K562 (cell line): ENCODE measurements around the gene PAH. TPM values are rescaled to one million over a fixed set of nuclear protein-coding genes. Genes with fewer than 3 reads are reported as not detected.

ENCODE experiments used
- ATAC-seq: fragments of 200-7000 bp; cut with Tn5 transposase; 3 replicates; pipeline ENCODE4 v1.9.1; 2020; ENCODE audit warnings: moderate library complexity
- BruUV-seq: library from RNA; stranded (reverse); fragments of 400-500 nt; replicated peaks from 2 replicates; lab custom pipeline; 2021; lab: Mats Ljungman, UMichigan
- CTCF ChIA-PET: fragments of 300-600 bp; formaldehyde crosslinking; extraction: SDS; loops from one replicate; lab custom pipeline; 2021; ENCODE audit warnings: low intra/inter-chr PET ratio; lab: Yijun Ruan, JAX
- POLR2A ChIA-PET: fragments of 300-600, 350-650 bp; sonication (Branson Sonifier 250); formaldehyde crosslinking; extraction: SDS; loops from one replicate; lab custom pipeline; 2021; ENCODE audit warnings: antibody characterized with exemption, inconsistent platforms; lab: Yijun Ruan, JAX
- DNase-seq, 4 experiments: peaks; one replicate each; pipeline versions ENCODE4 v3.0.0 to v3.0.0-alpha.2; 2011 to 2018; ENCODE audit warnings: low spot score in 3 of 4, mixed read lengths in 3 of 4; ENCODE audit errors: extremely low read depth in 1 of 4
- FAIRE-seq: peaks from 2 replicates; lab custom pipeline; 2011; peaks lifted over from hg19 to GRCh38; lab: Jason Lieb, UNC
- H2AFZ ChIP-seq: 2 replicates; pipeline ENCODE4 v1.6.0; 2011; ENCODE audit warnings: low read depth, low read length, control low read depth, inconsistent platforms
- H3K27ac ChIP-seq: fragments of 200-600 bp; 3 replicates; pipeline ENCODE4 v1.8.0; 2011; ENCODE audit warnings: low read depth, mild to moderate bottlenecking, control low read depth, inconsistent platforms, low read length, moderate library complexity, mixed read lengths; ENCODE audit errors: extremely low read depth
- H3K27me3 ChIP-seq, 2 experiments: fragments of 300-600 bp in 1 of 2; 2 replicates in 1 of 2; 3 replicates in 1 of 2; pipeline versions ENCODE4 v1.6.0 to v1.8.0; 2011; ENCODE audit warnings: inconsistent platforms in 2 of 2, low read length in 2 of 2, mild to moderate bottlenecking in 1 of 2, mixed read lengths in 1 of 2, moderate library complexity in 1 of 2; ENCODE audit not compliant: control insufficient read depth in 2 of 2, insufficient read depth in 2 of 2
- H3K36me3 ChIP-seq: fragments of 300-600 bp; 3 replicates; pipeline ENCODE4 v1.8.0; 2011; ENCODE audit warnings: mild to moderate bottlenecking, low read length, inconsistent platforms; ENCODE audit not compliant: control insufficient read depth, insufficient read depth
- H3K4me1 ChIP-seq, 2 experiments: fragments of 200-600 bp in 1 of 2; replicated peaks in 1 of 2; 2 replicates in 1 of 2; 3 replicates in 1 of 2; pipeline versions ENCODE4 v1.5.1 to v1.8.0; 2011; ENCODE audit warnings: inconsistent platforms in 2 of 2, low read length in 2 of 2, mild to moderate bottlenecking in 1 of 2, mixed read lengths in 1 of 2, moderate library complexity in 1 of 2; ENCODE audit not compliant: control insufficient read depth in 2 of 2, insufficient read depth in 2 of 2
- H3K4me2 ChIP-seq: 2 replicates; pipeline ENCODE4 v1.6.1; 2011; ENCODE audit warnings: low read length, control low read depth, inconsistent platforms, mixed read lengths; ENCODE audit not compliant: insufficient read depth
- H3K4me3 ChIP-seq: fragments of 200-600 bp; sonication (generic), shearing (Covaris generic); 2 replicates; pipeline ENCODE4 v1.5.1; 2016; ENCODE audit warnings: control low read depth, inconsistent platforms
- H3K79me2 ChIP-seq: fragments of 200-600 bp; 3 replicates; pipeline ENCODE4 v1.8.0; 2011; ENCODE audit warnings: low read length, inconsistent platforms; ENCODE audit not compliant: control insufficient read depth, insufficient read depth
- H3K9ac ChIP-seq, 2 experiments: 2 replicates each; pipeline versions ENCODE4 v1.6.0 to v1.6.1; 2011; ENCODE audit warnings: low read depth in 2 of 2, low read length in 2 of 2, control low read depth in 1 of 2, inconsistent platforms in 1 of 2, mild to moderate bottlenecking in 1 of 2, mixed read lengths in 1 of 2; ENCODE audit not compliant: insufficient read depth in 1 of 2
- H3K9me1 ChIP-seq: one replicate; pipeline ENCODE4 v1.6.0; 2011; ENCODE audit warnings: inconsistent platforms, mild to moderate bottlenecking, low read length, moderate library complexity; ENCODE audit not compliant: control insufficient read depth, insufficient read depth
- H3K9me3 ChIP-seq: replicated peaks from 2 replicates; pipeline ENCODE4 v1.5.1; 2011; ENCODE audit warnings: low read depth, low read length, inconsistent platforms; ENCODE audit not compliant: control insufficient read depth, insufficient read depth
- H4K20me1 ChIP-seq: replicated peaks from 2 replicates; pipeline ENCODE4 v1.6.1; 2011; ENCODE audit warnings: low read length, inconsistent platforms, mixed read lengths; ENCODE audit not compliant: control insufficient read depth, insufficient read depth
- EGR1 ChIP-seq: fragments of 450-650 bp; conservative IDR thresholded peaks from 2 replicates; pipeline ENCODE4 v1.6.1; 2017; ENCODE audit warnings: mild to moderate bottlenecking
- HDAC2 ChIP-seq: fragments of 450-650 bp; IDR thresholded peaks from 2 replicates; pipeline ENCODE4 v1.6.1; 2016; ENCODE audit warnings: mild to moderate bottlenecking
- MAFG ChIP-seq: fragments of 450-650 bp; conservative IDR thresholded peaks from 2 replicates; pipeline ENCODE4 v1.6.1; 2016; ENCODE audit warnings: missing genetic modification characterization, missing compliant biosample characterization
- NFE2L1 ChIP-seq: fragments of 450-650 bp; IDR thresholded peaks from 2 replicates; pipeline ENCODE4 v1.6.1; 2016; ENCODE audit warnings: missing genetic modification characterization, low read depth, mild to moderate bottlenecking, missing compliant biosample characterization, moderate library complexity, borderline replicate concordance
- POLR2B ChIP-seq: fragments of 450-650 bp; IDR thresholded peaks from 2 replicates; pipeline ENCODE4 v1.6.1; 2018; ENCODE audit warnings: low read depth; ENCODE audit not compliant: partially characterized antibody
- RBM25 ChIP-seq: fragments of 200-400 bp; formaldehyde crosslinking; IDR thresholded peaks from 2 replicates; pipeline ENCODE4 v1.6.1; 2018; ENCODE audit warnings: low read length, low read depth, moderate library complexity; ENCODE audit not compliant: severe bottlenecking
- RBM34 ChIP-seq: fragments of 200-400 bp; formaldehyde crosslinking; IDR thresholded peaks from 2 replicates; pipeline ENCODE4 v1.6.1; 2018; ENCODE audit warnings: low read length, borderline replicate concordance; ENCODE audit not compliant: insufficient read depth
- XRCC3 ChIP-seq: fragments of 450-650 bp; IDR thresholded peaks from 2 replicates; pipeline ENCODE4 v1.6.1; 2017; ENCODE audit warnings: mild to moderate bottlenecking, moderate library complexity
- WGBS: fragments of 100-300 bp; shearing (Covaris generic); methylation state at CpG from one replicate; pipeline ENCODE4 v1.1.6; 2016; ENCODE audit warnings: low coverage, mixed read lengths; ENCODE audit not compliant: insufficient coverage; ENCODE audit errors: missing lambda C conversion rate; 5-methylcytosine and 5-hydroxymethylcytosine counted together
- in situ Hi-C: fragments of 300-500 bp; cut with MboI; formaldehyde crosslinking; loops from 4 replicates; pipeline ENCODE4 v1.15.0; 2018; ENCODE audit warnings: inconsistent platforms, mixed read lengths
- intact Hi-C: fragments of 100-400 bp; cut with micrococcal nuclease; formaldehyde crosslinking; loops from 2 replicates; pipeline ENCODE4 v1.14.2; 2022
- polyA plus RNA-seq, 8 experiments: library from polyadenylated mRNA; depleted of rRNA in 4 of 8; stranded (reverse) in 5 of 8; unstranded in 3 of 8; fragments of >200 nt; fragmentation: Nextera tagmentation in 2 of 8; fragmentation: Illumina TruSeq in 1 of 8; extraction: Ambion mirVana in 2 of 8; extraction: Trizol in 1 of 8; gene quantifications; 2 replicates each; pipeline versions ENCODE4 v1.2.1 to v1.2.3, GENCODE V29; 2011 to 2014; ENCODE audit warnings: inconsistent platforms in 1 of 8, missing spikeins in 1 of 8
- total RNA-seq, 7 experiments: library from RNA; depleted of rRNA in 6 of 7; stranded (reverse); fragments of >200 nt in 6 of 7; fragmentation: Illumina TruSeq in 2 of 7; extraction: Trizol in 2 of 7; gene quantifications; 2 replicates each; pipeline versions ENCODE4 v1.2.1 to v1.2.3, GENCODE V29; 2011 to 2021; ENCODE audit warnings: low replicate concordance in 1 of 7

Gene PAH
- total and polyA plus RNA-seq, 9 of the 15 experiments (the other 6 are each of a cell fraction or from before 2014, with no cell fraction given): 0.13 to 0.75 (median 0.69) TPM; not detected in 6

GRCh38 chr12:102907918-102908317 is 9.1 kb downstream of the PAH start:
- 0% methylated on average over 4 of the region's 4 CpGs for WGBS
- in situ Hi-C loops: no loop called here

GRCh38 chr12:102905229-102905628 is 11.8 kb downstream of the PAH start:
- no peak for FAIRE-seq
- no peak for DNase-seq
- Histone ChIP-seq H3K9me3 (no peaks in the 10 kb centered on the region), H3K4me2 (no peak overlapping the region), H3K36me3 (no peaks in the 10 kb centered on the region), H3K27ac (no peak overlapping the region)
- POLR2A ChIA-PET: interaction anchor here (0.6 kb wide), 1 partner anchor 438 kb away, joined by 4 read pairs; no protein-coding TSS in a partner anchor
- intact Hi-C loops: no loop called here
- in situ Hi-C loops: no loop called here
- TF ChIP-seq MAFG (tag) (peak; percentile 30), HDAC2 (no peak), NFE2L1 (0 out of 2 replicates have a peak, but pooled peaks have one; percentile 25)
- TF ChIP-seq, all 486 proteins: peak for 2
- Histone ChIP-seq H3K9ac (no peak overlapping the region), H3K4me3 (no peak overlapping the region), H3K79me2 (no peaks in the 10 kb centered on the region), H3K27me3 (no peaks in the 10 kb centered on the region), H3K4me1 (no peaks in the 10 kb centered on the region), H3K9me1 (no peaks in the 10 kb centered on the region), H4K20me1 (no peaks in the 10 kb centered on the region), H2AFZ (no peak overlapping the region)
- WGBS: 0% methylated on average over 3 of the region's 3 CpGs
- no TSS peak for BruUV-seq
- ATAC-seq: no peak
- CTCF ChIA-PET: no interaction called here

More at GRCh38 chr12:102907918-102908317, 9.1 kb downstream of the PAH start:
- intact Hi-C loops: no loop called here
- Histone ChIP-seq H3K4me1 (no peaks in the 10 kb centered on the region), H3K79me2 (no peaks in the 10 kb centered on the region), H3K9me1 (no peaks in the 10 kb centered on the region), H4K20me1 (no peaks in the 10 kb centered on the region)
- no peak for DNase-seq
- ChIA-PET POLR2A (no interaction called here), CTCF (interaction anchor here (0.6 kb wide), 1 partner anchor 53 kb away, joined by 3 read pairs; no protein-coding TSS in a partner anchor)
- TF ChIP-seq POLR2B (no peak), RBM25 (peak; percentile 45), XRCC3 (no peak), EGR1 (no peak), RBM34 (no peak)
- TF ChIP-seq, all 486 proteins: peak for 1
- FAIRE-seq (no peak), ATAC-seq (no peak)
- Histone ChIP-seq H3K9me3 (no peaks in the 10 kb centered on the region), H3K9ac (no peak overlapping the region), H3K27ac (no peak overlapping the region), H2AFZ (no peak overlapping the region), H3K4me2 (no peak overlapping the region), H3K36me3 (no peaks in the 10 kb centered on the region), H3K27me3 (no peaks in the 10 kb centered on the region), H3K4me3 (no peak overlapping the region)
- no TSS peak for BruUV-seq
